Lung (tissue), 12 donors: ENCODE results near the gene CPLX1. TPM values are rescaled to one million over a fixed set of nuclear protein-coding genes. Genes with fewer than 3 reads are reported as not detected.

Source experiments
- ATAC-seq: fragments of 200-7000 bp; cut with Tn5 transposase; one replicate; pipeline ENCODE4 v1.9.1; 2020; ENCODE audit warnings: moderate number of reproducible peaks; ENCODE audit not compliant: insufficient read depth, low FRiP score
- DNase-seq, 3 donors: peaks; one replicate each; pipeline ENCODE4 v3.0.0-alpha.2; 2013 to 2017
- H3K27ac ChIP-seq, 2 donors: one replicate each; pipeline ENCODE4 v1.5.1; 2013; ENCODE audit warnings: mild to moderate bottlenecking in 2 of 2, moderate library complexity in 2 of 2, control low read depth in 1 of 2, inconsistent platforms in 1 of 2, low read depth in 1 of 2, low read length in 1 of 2
- H3K27me3 ChIP-seq, 3 donors: one replicate each; pipeline ENCODE4 v1.5.1; 2013; ENCODE audit warnings: low read length in 2 of 3; ENCODE audit not compliant: control insufficient read depth in 3 of 3, insufficient read depth in 3 of 3
- H3K36me3 ChIP-seq, 4 donors: one replicate each; pipeline ENCODE4 v1.5.1; 2013; ENCODE audit warnings: low read length in 4 of 4, mild to moderate bottlenecking in 1 of 4, moderate library complexity in 1 of 4; ENCODE audit not compliant: control insufficient read depth in 4 of 4, insufficient read depth in 4 of 4
- H3K4me1 ChIP-seq, 5 donors: one replicate each; pipeline ENCODE4 v1.5.1; 2013; ENCODE audit warnings: low read length in 5 of 5, mild to moderate bottlenecking in 2 of 5, moderate library complexity in 1 of 5; ENCODE audit not compliant: control insufficient read depth in 5 of 5, insufficient read depth in 5 of 5
- H3K4me3 ChIP-seq: one replicate; pipeline ENCODE4 v1.5.1; 2013; ENCODE audit warnings: mild to moderate bottlenecking, control low read depth, moderate library complexity
- H3K9ac ChIP-seq, 2 donors: one replicate each; pipeline ENCODE4 v1.5.1; 2013; ENCODE audit warnings: low read length in 2 of 2, control low read depth in 1 of 2; ENCODE audit not compliant: insufficient read depth in 1 of 2
- H3K9me3 ChIP-seq, 4 donors: one replicate each; pipeline ENCODE4 v1.5.1; 2013; ENCODE audit warnings: low read length in 3 of 4, mild to moderate bottlenecking in 1 of 4, moderate library complexity in 1 of 4; ENCODE audit not compliant: control insufficient read depth in 4 of 4, insufficient read depth in 3 of 4
- CTCF ChIP-seq: IDR thresholded peaks from 2 replicates; pipeline ENCODE4 v1.5.1; 2012; ENCODE audit warnings: mild to moderate bottlenecking; ENCODE audit errors: control extremely low read depth, extremely low read depth
- WGBS, 2 donors: extraction: QIAGEN DNeasy Blood & Tissue Kit; methylation state at CpG; one replicate each; pipeline ENCODE4 v1.1.7; 2013; 5-methylcytosine and 5-hydroxymethylcytosine counted together
- polyA plus RNA-seq, 2 donors: library from polyadenylated mRNA; stranded (reverse); fragments of 200-250 nt; gene quantifications; one replicate each; pipeline ENCODE4 v1.2.1, GENCODE V29; 2013
- total RNA-seq, 2 donors: library from RNA; depleted of rRNA in 1 of 2; stranded (reverse); fragments of >200 nt in 1 of 2; gene quantifications; one replicate each; pipeline ENCODE4 v1.2.1, GENCODE V29; 2014 to 2021
- donor health status: control.
- donor health status: control.
- donor health status: Bipolar disorder and iron deficiency.
- donor health status: healthy.
- donor health status: DM: yes; HTN: yes; CAD: no.

The CPLX1 gene
- total and polyA plus RNA-seq, 4 donors: 1.1 to 3.9 (median 2.1) TPM

GRCh38 chr4:835148-836002 is 9.4 kb upstream of the CPLX1 start:
- TF ChIP-seq CTCF: no peak
- WGBS, 2 donors: 75 to 90% methylated on average over 46 of the region's 46 CpGs
- DNase-seq (peak in 2 of 3 donors; percentile 52 to 56), ATAC-seq (peak; percentile 44)
- Histone ChIP-seq H3K36me3 (no peaks in the 10 kb centered on the region), H3K4me3 (no peak overlapping the region), H3K27me3 (peaks cover 0 to 3% (median 0%) of the 10 kb centered on the region in 3 donors), H3K4me1 (no peaks in the 10 kb centered on the region), H3K9me3 (peaks cover 0 to 39% (median 0%) of the 10 kb centered on the region in 4 donors), H3K27ac (no peak overlapping the region), H3K9ac (no peak overlapping the region)

- WGBS, 2 donors: 79 to 89% methylated on average over 29 of the region's 29 CpGs
- peaks cover 0 to 5% (median 0%) of the 10 kb centered on the region in 3 donors for H3K27me3 ChIP-seq
- TF ChIP-seq CTCF: no peak
- H3K36me3 ChIP-seq: no peaks in the 10 kb centered on the region
- H3K4me1 ChIP-seq: no peaks in the 10 kb centered on the region
- no peak for DNase-seq
- no peak overlapping the region for H3K27ac ChIP-seq
- no peak for ATAC-seq
- no peak overlapping the region for H3K4me3 ChIP-seq
- H3K9me3 ChIP-seq: peaks cover 0 to 40% (median 0%) of the 10 kb centered on the region in 4 donors
- no peak overlapping the region for H3K9ac ChIP-seq
These were observed 8.6 kb upstream of the CPLX1 start for GRCh38 chr4:834368-835147.

- peaks cover 0 to 38% (median 0%) of the 10 kb centered on the region in 4 donors for H3K9me3 ChIP-seq
- WGBS, 2 donors: 68 to 70% methylated on average over 18 of the region's 18 CpGs
These were observed 7.9 kb upstream of the CPLX1 start for GRCh38 chr4:833731-834367.

More at GRCh38 chr4:833731-834367, 7.9 kb upstream of the CPLX1 start:
- Histone ChIP-seq H3K27ac (no peak overlapping the region), H3K4me1 (no peaks in the 10 kb centered on the region), H3K4me3 (no peak overlapping the region), H3K36me3 (no peaks in the 10 kb centered on the region), H3K27me3 (peaks cover 0 to 11% (median 0%) of the 10 kb centered on the region in 3 donors), H3K9ac (no peak overlapping the region)
- ATAC-seq (no peak), DNase-seq (no peak)
- TF ChIP-seq CTCF: no peak
